ENCODE results near the gene ZSWIM4. TPM values are rescaled to one million over a fixed set of nuclear protein-coding genes. Genes with fewer than 3 reads are reported as not detected.

ZSWIM4 gene
- total and polyA plus RNA-seq, 10 of the 15 experiments (the other 5 are each of a cell fraction or from before 2014, with no cell fraction given) = 0.73 to 11.1 (median 1.8) TPM; not detected in 2

DNA sequence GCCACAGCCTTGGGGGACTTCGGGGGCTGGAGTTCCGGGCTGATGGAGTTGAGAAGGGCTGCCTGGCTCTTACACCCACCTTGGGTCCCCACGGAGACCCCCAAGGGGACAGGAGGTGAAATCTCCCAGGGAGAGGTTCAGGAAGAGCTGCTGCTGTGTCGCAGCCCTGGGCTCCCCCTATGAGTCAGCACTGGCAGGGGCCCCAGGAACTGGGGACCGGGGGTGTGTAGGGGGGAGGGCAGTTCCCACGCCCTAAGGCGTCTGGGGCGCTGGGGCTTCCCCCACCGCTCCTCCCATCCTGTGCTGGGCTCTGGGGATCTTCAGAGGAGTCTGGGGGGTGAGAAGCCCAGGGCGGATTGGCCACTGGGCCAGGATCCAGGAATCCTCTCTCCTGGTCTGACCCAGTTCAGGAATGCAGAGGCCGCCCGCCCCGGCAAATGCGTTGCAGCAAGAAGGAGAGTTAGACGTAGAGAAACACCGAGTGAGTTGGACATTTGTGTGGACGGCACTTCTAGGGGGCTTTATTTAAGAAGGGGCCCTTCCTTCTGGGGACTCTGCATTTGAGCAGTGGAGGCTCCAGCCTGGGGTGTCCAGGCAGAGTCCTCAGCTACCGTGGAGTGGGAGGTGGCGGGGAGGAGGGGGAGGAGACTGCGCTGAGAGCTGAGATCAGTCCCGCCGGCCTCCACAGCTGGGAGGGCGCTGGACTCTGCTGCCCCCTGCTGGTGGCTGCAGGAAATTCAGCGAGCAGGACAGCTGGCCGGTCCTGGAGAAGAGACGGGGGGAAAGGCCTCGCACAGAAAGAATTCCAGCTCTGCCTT is 66.7 kb downstream of the ZSWIM4 start (continued):
- TF ChIP-seq ATF2 (IDR thresholded peaks at IDR 0.05; ENCODE audit: low read length) (no peak; the same call in 1 of the 2 replicates), SP1 (IDR thresholded peaks at IDR 0.05; ENCODE audit: low read depth, low read length) (peak; percentile 81), ZNF274 (IDR thresholded peaks at IDR 0.05; ENCODE audit: insufficient read depth, insufficient read length) (no peak), BMI1 (IDR thresholded peaks at IDR 0.05; ENCODE audit: borderline replicate concordance) (no peak), IKZF1 (conservative IDR thresholded peaks at IDR 0.05) (peak; percentile 99), ZNF384 (IDR thresholded peaks at IDR 0.05; ENCODE audit: borderline replicate concordance, low read depth, low read length) (no peak), SKIL (IDR thresholded peaks at IDR 0.05; ENCODE audit: low read depth, poor library complexity, severe bottlenecking) (peak; percentile 84), HCFC1 (IDR thresholded peaks at IDR 0.05; ENCODE audit: low read length) (peak; percentile 4; the same call in 1 of the 2 replicates), IRF3 (IDR thresholded peaks at IDR 0.05) (no peak), IKZF2 (IDR thresholded peaks at IDR 0.05) (peak; percentile 96 to 97), HDGF (IDR thresholded peaks at IDR 0.05) (no peak), NFIC (IDR thresholded peaks at IDR 0.05; ENCODE audit: low read depth, low read length) (peak; percentile 89; the same call in 1 of the 2 replicates), ZNF217 (IDR thresholded peaks at IDR 0.05) (no peak), SMAD5 (IDR thresholded peaks at IDR 0.05; ENCODE audit: low read depth) (0 out of 2 replicates have a peak, but pooled peaks have one; percentile 47), KAT2A (conservative IDR thresholded peaks at IDR 0.05; ENCODE audit: control insufficient read depth, low read depth, low read length) (no peak), PAX5 (IDR thresholded peaks at IDR 0.05; ENCODE audit: borderline replicate concordance, low read depth, low read length) (peak; percentile 79), KLF5 (IDR thresholded peaks at IDR 0.05; ENCODE audit: partially characterized antibody) (no peak), PKNOX1 (IDR thresholded peaks at IDR 0.05) (peak; percentile 55), HDAC2 (IDR thresholded peaks at IDR 0.05) (no peak), POLR2A (IDR thresholded peaks at IDR 0.05; ENCODE audit: low read depth, low read length) (peak; percentile 87), SMAD1 (IDR thresholded peaks at IDR 0.05; ENCODE audit: low read depth, partially characterized antibody) (peak; percentile 73), ZNF24 (IDR thresholded peaks at IDR 0.05) (no peak), SIN3A (IDR thresholded peaks at IDR 0.05; ENCODE audit: low read depth, low read length) (0 out of 2 replicates have a peak, but pooled peaks have one; percentile 13)
- TF ChIP-seq, protein P1, sequence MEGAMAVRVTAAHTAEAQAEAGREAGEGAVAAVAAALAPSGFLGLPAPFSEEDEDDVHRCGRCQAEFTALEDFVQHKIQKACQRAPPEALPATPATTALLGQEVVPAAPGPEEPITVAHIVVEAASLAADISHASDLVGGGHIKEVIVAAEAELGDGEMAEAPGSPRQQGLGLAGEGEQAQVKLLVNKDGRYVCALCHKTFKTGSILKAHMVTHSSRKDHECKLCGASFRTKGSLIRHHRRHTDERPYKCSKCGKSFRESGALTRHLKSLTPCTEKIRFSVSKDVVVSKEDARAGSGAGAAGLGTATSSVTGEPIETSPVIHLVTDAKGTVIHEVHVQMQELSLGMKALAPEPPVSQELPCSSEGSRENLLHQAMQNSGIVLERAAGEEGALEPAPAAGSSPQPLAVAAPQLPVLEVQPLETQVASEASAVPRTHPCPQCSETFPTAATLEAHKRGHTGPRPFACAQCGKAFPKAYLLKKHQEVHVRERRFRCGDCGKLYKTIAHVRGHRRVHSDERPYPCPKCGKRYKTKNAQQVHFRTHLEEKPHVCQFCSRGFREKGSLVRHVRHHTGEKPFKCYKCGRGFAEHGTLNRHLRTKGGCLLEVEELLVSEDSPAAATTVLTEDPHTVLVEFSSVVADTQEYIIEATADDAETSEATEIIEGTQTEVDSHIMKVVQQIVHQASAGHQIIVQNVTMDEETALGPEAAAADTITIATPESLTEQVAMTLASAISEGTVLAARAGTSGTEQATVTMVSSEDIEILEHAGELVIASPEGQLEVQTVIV (IDR thresholded peaks at IDR 0.05; ENCODE audit: borderline replicate concordance, partially characterized antibody) = peak; percentile 22

Measured in GM12878 (cell line).